ENCODE measurements around the gene ANKH.
"Not testable (repeated sequence)": the region's sequence is repeated elsewhere in the genome, so short reads cannot be mapped to it uniquely, and the experiment has no call there.

ANKH gene

GRCh38 chr5:14871214-14872069 is at the start of gene ANKH:
ANKH (minus strand) TSS chr5:14871778; CDS start chr5:14871447, 331 bp downstream.
- DNase-seq = peak; percentile 35 to 82 (median 58)

- DNase-seq = no peak
Measured at GRCh38 chr5:14920121-14920520, 48.5 kb upstream of the ANKH start.

GRCh38 chr5:14919106-14919505 is 47.5 kb upstream of the ANKH start:
- DNase-seq = not testable (repeated sequence)

- no peak for DNase-seq
Measured at GRCh38 chr5:14917719-14918118, 46.1 kb upstream of the ANKH start.

GRCh38 chr5:14915291-14915952 is 43.8 kb upstream of the ANKH start:
- no peak for DNase-seq

- DNase-seq = no peak
Measured at GRCh38 chr5:14914623-14915260, 43.2 kb upstream of the ANKH start.

- no peak for DNase-seq
Measured at GRCh38 chr5:14914193-14914592, 42.6 kb upstream of the ANKH start.

GRCh38 chr5:14913096-14913495 is 41.5 kb upstream of the ANKH start:
- no peak for DNase-seq

- no peak for DNase-seq
Measured at GRCh38 chr5:14912206-14912605, 40.6 kb upstream of the ANKH start.

GRCh38 chr5:14909369-14909768 is 37.8 kb upstream of the ANKH start:
- DNase-seq = no peak

GRCh38 chr5:14908172-14908571 is 36.6 kb upstream of the ANKH start:
- no peak for DNase-seq

GRCh38 chr5:14906628-14907027 is 35.0 kb upstream of the ANKH start:
- no peak for DNase-seq

GRCh38 chr5:14902826-14903560 is 31.4 kb upstream of the ANKH start:
- no peak for DNase-seq

GRCh38 chr5:14901462-14902051 is 30.0 kb upstream of the ANKH start:
- DNase-seq = no peak

GRCh38 chr5:14900693-14901461 is 29.3 kb upstream of the ANKH start:
- DNase-seq = no peak

- no peak for DNase-seq
Measured at GRCh38 chr5:14896131-14896530, 24.6 kb upstream of the ANKH start.

GRCh38 chr5:14895301-14895700 is 23.7 kb upstream of the ANKH start:
- DNase-seq = no peak

GRCh38 chr5:14894748-14895147 is 23.2 kb upstream of the ANKH start:
- no peak for DNase-seq

- no peak for DNase-seq
Measured at GRCh38 chr5:14893381-14893780, 21.8 kb upstream of the ANKH start.

- no peak for DNase-seq
Measured at GRCh38 chr5:14890846-14891245, 19.3 kb upstream of the ANKH start.

- no peak for DNase-seq
Measured at GRCh38 chr5:14884062-14884612, 12.6 kb upstream of the ANKH start.

Data from activated naive CD4-positive, alpha-beta T cell (primary cell).